GM12878 (cell line): ENCODE measurements around the gene ADGRL3. TPM values are rescaled to one million over a fixed set of nuclear protein-coding genes. Genes with fewer than 3 reads are reported as not detected.

ENCODE experiments used
- ATAC-seq: fragments of 200-7000 bp; cut with Tn5 transposase; 3 replicates; pipeline ENCODE4 v1.9.1; 2020; ENCODE audit warnings: mild to moderate bottlenecking, moderate library complexity
- BruUV-seq: library from RNA; stranded (reverse); fragments of 400-500 nt; replicated peaks from 2 replicates; lab custom pipeline; 2021; lab: Mats Ljungman, UMichigan
- CTCF ChIA-PET: fragments of 300-600 bp; sonication (Branson Sonifier 250); formaldehyde crosslinking; extraction: SDS; loops from one replicate; lab custom pipeline; 2021; ENCODE audit warnings: inconsistent platforms; lab: Yijun Ruan, JAX
- POLR2A ChIA-PET: fragments of 350-600 bp; formaldehyde crosslinking; extraction: SDS; loops from one replicate; lab custom pipeline; 2021; ENCODE audit warnings: inconsistent platforms; lab: Charles Lee
- RAD21 ChIA-PET: fragments of 300-600 bp; sonication (Branson Sonifier 250); formaldehyde crosslinking; loops from one replicate; lab custom pipeline; 2023; ENCODE audit warnings: antibody characterized with exemption; ENCODE audit not compliant: unreplicated experiment; lab: Charles Lee
- SMC1A ChIA-PET: fragments of 300-600 bp; sonication (Branson Sonifier 250); formaldehyde crosslinking; loops from one replicate; lab custom pipeline; 2023; ENCODE audit not compliant: unreplicated experiment, uncharacterized antibody; lab: Charles Lee
- DNase-seq: peaks from one replicate; pipeline ENCODE4 v3.0.0-alpha.2; 2011; ENCODE audit warnings: low read depth, low spot score
- FAIRE-seq: peaks from 3 replicates; lab custom pipeline; 2011; peaks lifted over from hg19 to GRCh38; lab: Jason Lieb, UNC
- H2AFZ ChIP-seq: 2 replicates; pipeline ENCODE4 v1.6.0; 2011; ENCODE audit warnings: low read depth, low read length, control low read depth; ENCODE audit not compliant: control insufficient read depth
- H3K27ac ChIP-seq: 2 replicates; pipeline ENCODE4 v1.5.1; 2011; ENCODE audit warnings: control low read depth; ENCODE audit not compliant: control insufficient read depth, insufficient read depth
- H3K27me3 ChIP-seq, 2 experiments: replicated peaks in 1 of 2; 2 replicates each; pipeline versions ENCODE4 v1.6.0 to v1.6.1; 2011; ENCODE audit warnings: low read length in 1 of 2; ENCODE audit not compliant: control insufficient read depth in 2 of 2, insufficient read depth in 2 of 2
- H3K36me3 ChIP-seq, 2 experiments: 2 replicates each; pipeline ENCODE4 v1.5.1; 2011; ENCODE audit warnings: low read length in 1 of 2; ENCODE audit not compliant: control insufficient read depth in 2 of 2, insufficient read depth in 2 of 2
- H3K4me1 ChIP-seq: 2 replicates; pipeline ENCODE4 v1.6.1; 2011; ENCODE audit warnings: mild to moderate bottlenecking, low read length, moderate library complexity, mixed read lengths; ENCODE audit not compliant: control insufficient read depth, insufficient read depth
- H3K4me2 ChIP-seq: 2 replicates; pipeline ENCODE4 v1.6.0; 2011; ENCODE audit warnings: control low read depth; ENCODE audit not compliant: control insufficient read depth, insufficient read depth
- H3K4me3 ChIP-seq: fragments of 200-600 bp; sonication (generic); 2 replicates; pipeline ENCODE4 v1.5.1; 2016
- H3K79me2 ChIP-seq: 2 replicates; pipeline ENCODE4 v1.6.0; 2011; ENCODE audit warnings: low read length; ENCODE audit not compliant: control insufficient read depth, insufficient read depth
- H3K9ac ChIP-seq: 2 replicates; pipeline ENCODE4 v1.8.0; 2011; ENCODE audit warnings: low read length, control low read depth, mixed read lengths; ENCODE audit not compliant: control insufficient read depth, insufficient read depth
- H3K9me3 ChIP-seq: replicated peaks from 3 replicates; pipeline ENCODE4 v1.5.1; 2011; ENCODE audit warnings: mild to moderate bottlenecking, low read length; ENCODE audit not compliant: control insufficient read depth, insufficient read depth
- H4K20me1 ChIP-seq: 2 replicates; pipeline ENCODE4 v1.6.0; 2011; ENCODE audit not compliant: control insufficient read depth, insufficient read depth
- ATF3 ChIP-seq: IDR thresholded peaks from 2 replicates; pipeline ENCODE4 v1.6.1; 2011; ENCODE audit warnings: low read depth, mild to moderate bottlenecking, low read length, moderate library complexity, borderline replicate concordance; ENCODE audit errors: extremely low read depth
- DPF2 ChIP-seq: fragments of 450-650 bp; IDR thresholded peaks from 2 replicates; pipeline ENCODE4 v1.6.1; 2017; ENCODE audit warnings: mild to moderate bottlenecking
- E2F8 ChIP-seq: fragments of 450-650 bp; IDR thresholded peaks from 2 replicates; pipeline ENCODE4 v1.6.1; 2018; ENCODE audit warnings: mild to moderate bottlenecking, low read depth, moderate library complexity; ENCODE audit not compliant: partially characterized antibody
- ETV6 ChIP-seq, 2 experiments: fragments of 450-650 bp in 1 of 2; IDR thresholded peaks in 1 of 2; conservative IDR thresholded peaks in 1 of 2; 2 replicates each; pipeline ENCODE4 v1.6.1; 2014; ENCODE audit warnings: antibody characterized with exemption in 1 of 2, borderline replicate concordance in 1 of 2, low read depth in 1 of 2, mild to moderate bottlenecking in 1 of 2, moderate library complexity in 1 of 2
- KLF5 ChIP-seq: fragments of 450-650 bp; IDR thresholded peaks from 2 replicates; pipeline ENCODE4 v1.6.1; 2014; ENCODE audit warnings: mild to moderate bottlenecking; ENCODE audit not compliant: partially characterized antibody
- MXI1 ChIP-seq: fragments of 150-350 bp; IDR thresholded peaks from 2 replicates; pipeline ENCODE4 v1.6.1; 2011; ENCODE audit warnings: low read depth, mild to moderate bottlenecking, inconsistent platforms, low read length, improper control_type of control experiment
- RFX5 ChIP-seq: IDR thresholded peaks from 2 replicates; pipeline ENCODE4 v1.6.1; 2011; ENCODE audit warnings: low read depth, low read length, improper control_type of control experiment
- SIN3A ChIP-seq: IDR thresholded peaks from 2 replicates; pipeline ENCODE4 v1.6.1; 2012; ENCODE audit warnings: low read depth, low read length, improper control_type of control experiment
- TARDBP ChIP-seq: IDR thresholded peaks from 2 replicates; pipeline ENCODE4 v1.6.1; 2016; ENCODE audit warnings: borderline replicate concordance
- ZSCAN29 ChIP-seq: fragments of 450-650 bp; IDR thresholded peaks from 2 replicates; pipeline ENCODE4 v1.6.1; 2017; ENCODE audit warnings: mild to moderate bottlenecking, moderate library complexity
- WGBS: methylation state at CpG from one replicate; pipeline ENCODE4 v1.1.6; 2016; ENCODE audit warnings: low lambda C conversion rate; ENCODE audit not compliant: insufficient replicate concordance, insufficient coverage; ENCODE audit errors: missing lambda C conversion rate; 5-methylcytosine and 5-hydroxymethylcytosine counted together
- in situ Hi-C: fragments of 300-500 bp; cut with MboI; formaldehyde crosslinking; loops from 9 replicates; pipeline ENCODE4 v1.14.3; 2018; ENCODE audit warnings: mixed read lengths
- intact Hi-C: fragments of 100-400 bp; cut with micrococcal nuclease; formaldehyde crosslinking; loops from one replicate; pipeline ENCODE4 v1.14.2; 2022; ENCODE audit not compliant: unreplicated experiment
- polyA plus RNA-seq, 11 experiments: library from polyadenylated mRNA; depleted of rRNA in 4 of 11; unstranded in 6 of 11; stranded (reverse) in 5 of 11; fragments of >200 nt; fragmentation: Nextera tagmentation in 4 of 11; fragmentation: Illumina TruSeq in 1 of 11; extraction: Ambion mirVana in 4 of 11; extraction: Trizol in 1 of 11; gene quantifications; 1 replicate in 1 of 11; 2 replicates in 10 of 11; pipeline versions ENCODE4 v1.2.1 to v1.2.3, GENCODE V29; 2011 to 2016; ENCODE audit warnings: inconsistent platforms in 2 of 11, missing spikeins in 2 of 11, low read depth in 1 of 11
- total RNA-seq, 4 experiments: library from RNA; depleted of rRNA in 3 of 4; stranded (reverse); fragments of >200 nt in 3 of 4; fragmentation: Illumina TruSeq in 1 of 4; extraction: Trizol in 1 of 4; gene quantifications; 2 replicates each; pipeline versions ENCODE4 v1.2.1 to v1.2.3, GENCODE V29; 2013 to 2021

The ADGRL3 gene
- total and polyA plus RNA-seq, 10 of the 15 experiments (the other 5 are each of a cell fraction or from before 2014, with no cell fraction given), result 1.1 TPM; not detected in 9

- intact Hi-C loops, result no loop called here
- Histone ChIP-seq H3K4me3 (no peak overlapping the region), H3K9ac (no peak overlapping the region), H3K4me2 (no peak overlapping the region), H4K20me1 (no peaks in the 10 kb centered on the region), H3K36me3 (no peaks in the 10 kb centered on the region), H3K4me1 (no peaks in the 10 kb centered on the region), H3K9me3 (no peaks in the 10 kb centered on the region), H3K27me3 (no peaks in the 10 kb centered on the region), H3K27ac (no peak overlapping the region), H3K79me2 (no peaks in the 10 kb centered on the region), H2AFZ (no peak overlapping the region)
- no peak for FAIRE-seq
- no peak for ATAC-seq
- POLR2A ChIA-PET, result no interaction called here
- TF ChIP-seq E2F8 (no peak), SIN3A (no peak), MXI1 (no peak), KLF5 (no peak), ETV6 (conservative IDR thresholded peaks at IDR 0.05 in 1 of 2, IDR thresholded peaks at IDR 0.05 in 1 of 2; ENCODE audit: borderline replicate concordance in 1 of 2, low read depth in 1 of 2) (no peak), ZSCAN29 (no peak), TARDBP (no peak), RFX5 (no peak), ATF3 (no peak), DPF2 (no peak)
- CTCF ChIA-PET, result no interaction called here
- no TSS peak for BruUV-seq
- WGBS, result 8% methylated on average over 8 of the region's 8 CpGs
- no peak for DNase-seq
- RAD21 ChIA-PET, result no interaction called here
- SMC1A ChIA-PET, result no interaction called here
- in situ Hi-C loops, result no loop called here
Observed at GRCh38 chr4:61224573-61224972, 24.4 kb downstream of the ADGRL3 start.
